Hepatocyte (in vitro differentiated cells): ENCODE results near the gene GDPD2. TPM values are rescaled to one million over a fixed set of nuclear protein-coding genes. Genes with fewer than 3 reads are reported as not detected.
A peak's percentile ranks its signal among the peaks of the same experiment; 100 is the strongest.

Source experiments
- DNase-seq: peaks from one replicate; pipeline ENCODE4 v3.0.0-alpha.2; 2016; ENCODE audit warnings: low spot score
- H2AFZ ChIP-seq: fragments of 200-600 bp; sonication (generic); 2 replicates; pipeline ENCODE4 v1.6.0; 2016; ENCODE audit warnings: antibody characterized with exemption, mild to moderate bottlenecking
- H3K27ac ChIP-seq: fragments of 200-600 bp; sonication (generic); 2 replicates; pipeline ENCODE4 v1.5.1; 2016; ENCODE audit warnings: mild to moderate bottlenecking
- H3K27me3 ChIP-seq: fragments of 200-600 bp; sonication (generic); 2 replicates; pipeline ENCODE4 v1.6.1; 2016
- H3K36me3 ChIP-seq: fragments of 200-600 bp; sonication (generic); replicated peaks from 2 replicates; pipeline ENCODE4 v1.5.1; 2016; ENCODE audit warnings: low read depth; ENCODE audit not compliant: insufficient read depth
- H3K4me1 ChIP-seq: fragments of 200-600 bp; sonication (generic); 2 replicates; pipeline ENCODE4 v1.5.1; 2016; ENCODE audit warnings: mild to moderate bottlenecking, moderate library complexity; ENCODE audit not compliant: insufficient read depth
- H3K4me2 ChIP-seq: fragments of 200-600 bp; sonication (generic); 2 replicates; pipeline ENCODE4 v1.6.0; 2016
- H3K4me3 ChIP-seq: fragments of 200-600 bp; sonication (generic); 2 replicates; pipeline ENCODE4 v1.5.1; 2016; ENCODE audit warnings: mild to moderate bottlenecking
- H3K79me2 ChIP-seq: fragments of 200-600 bp; sonication (generic); 2 replicates; pipeline ENCODE4 v1.6.0; 2017; ENCODE audit warnings: mild to moderate bottlenecking
- H3K9me2 ChIP-seq: fragments of 200-600 bp; sonication (generic); replicated peaks from 2 replicates; pipeline ENCODE4 v1.6.0; 2017; ENCODE audit warnings: mild to moderate bottlenecking; ENCODE audit not compliant: insufficient read depth
- H3K9me3 ChIP-seq: fragments of 200-600 bp; sonication (generic); 2 replicates; pipeline ENCODE4 v1.5.1; 2016; ENCODE audit warnings: low read depth, mild to moderate bottlenecking
- H4K20me1 ChIP-seq: fragments of 200-600 bp; sonication (generic); 2 replicates; pipeline ENCODE4 v1.6.0; 2016; ENCODE audit warnings: mild to moderate bottlenecking; ENCODE audit not compliant: insufficient read depth, poor library complexity, severe bottlenecking
- CTCF ChIP-seq: fragments of 200-600 bp; sonication (generic); IDR thresholded peaks from 2 replicates; pipeline ENCODE4 v1.5.1; 2016; ENCODE audit warnings: antibody characterized with exemption, mild to moderate bottlenecking; ENCODE audit not compliant: poor library complexity
- EZH2 ChIP-seq: fragments of 200-600 bp; sonication (generic); IDR thresholded peaks from 2 replicates; pipeline ENCODE4 v1.6.1; 2016; ENCODE audit warnings: antibody characterized with exemption, mild to moderate bottlenecking, borderline replicate concordance
- EZH2phosphoT487 ChIP-seq: fragments of 200-600 bp; sonication (generic); IDR thresholded peaks from one replicate; pipeline ENCODE4 v1.6.1; 2018; ENCODE audit warnings: antibody characterized with exemption, mild to moderate bottlenecking, low read depth, moderate library complexity; ENCODE audit not compliant: unreplicated experiment, severe bottlenecking
- WGBS: methylation state at CpG from one replicate; pipeline ENCODE4 v1.1.6; 2016; ENCODE audit warnings: low lambda C conversion rate; ENCODE audit errors: missing lambda C conversion rate; 5-methylcytosine and 5-hydroxymethylcytosine counted together
- polyA plus RNA-seq: library from polyadenylated mRNA; unstranded; fragments of >200 nt; fragmentation: Nextera tagmentation; extraction: Ambion mirVana; gene quantifications from 2 replicates; pipeline ENCODE4 v1.2.1, GENCODE V29; 2016
- small RNA-seq: library from RNA; depleted of rRNA; stranded (forward); fragments of <200 nt; gene quantifications from one replicate; pipeline ENCODE3, GENCODE V24; 2014
- total RNA-seq: library from RNA; depleted of rRNA; stranded (reverse); fragments of >200 nt; gene quantifications from 2 replicates; pipeline ENCODE4 v1.2.3, GENCODE V29; 2014

GDPD2 gene
- total and polyA plus RNA-seq, 2 experiments from 2014 or later, result 1.6 to 2.3 TPM

GRCh38 chrX:70481471-70482270 is 58.6 kb downstream of the GDPD2 start:
- peaks cover 25% of the 10 kb centered on the region for H3K4me1 ChIP-seq
- peak overlapping the region; percentile 15 for H3K4me2 ChIP-seq
- H3K36me3 ChIP-seq, result no peaks in the 10 kb centered on the region
- H3K9me3 ChIP-seq, result no peaks in the 10 kb centered on the region
- H2AFZ ChIP-seq, result no peak overlapping the region
- peaks cover 4% of the 10 kb centered on the region for H3K79me2 ChIP-seq
- DNase-seq, result peak; percentile 17
- H4K20me1 ChIP-seq, result peaks cover 5% of the 10 kb centered on the region
- H3K9me2 ChIP-seq, result no peaks in the 10 kb centered on the region
- H3K4me3 ChIP-seq, result no peak overlapping the region
- peak overlapping the region; percentile 58 for H3K27ac ChIP-seq
- 62% methylated on average over 8 of the region's 8 CpGs for WGBS
- no peaks in the 10 kb centered on the region for H3K27me3 ChIP-seq
- no peak for TF ChIP-seq EZH2phosphoT487
- no peak for TF ChIP-seq EZH2
- no peak for TF ChIP-seq CTCF

DNA sequence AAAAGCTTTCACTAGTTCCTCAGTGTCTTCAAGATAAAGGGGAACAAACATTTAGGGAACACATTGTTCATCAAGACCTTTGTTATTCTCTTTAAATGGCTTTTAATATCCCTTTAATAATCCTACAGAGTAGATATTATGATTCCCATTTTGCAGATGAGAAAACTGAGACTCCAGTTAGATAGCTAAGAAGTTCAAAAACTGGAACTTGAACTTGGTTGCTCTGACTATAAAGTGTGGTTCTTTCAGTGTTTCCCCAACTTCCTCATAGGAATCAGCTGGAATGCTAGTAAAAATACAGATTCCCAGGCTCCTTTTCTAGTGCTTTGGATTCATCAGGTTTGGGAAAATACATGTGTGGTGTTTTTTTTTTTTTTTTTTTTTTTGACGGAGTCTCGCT is 59.2 kb downstream of the GDPD2 start:
- H3K4me2 ChIP-seq, result peak overlapping the region; percentile 15
- 60% methylated on average over 1 of the region's 2 CpGs for WGBS
- peak overlapping the region; percentile 58 for H3K27ac ChIP-seq
- TF ChIP-seq CTCF (no peak), EZH2phosphoT487 (no peak), EZH2 (no peak)
- H2AFZ ChIP-seq, result no peak overlapping the region
- H3K79me2 ChIP-seq, result peaks cover 4% of the 10 kb centered on the region
- no peak overlapping the region for H3K4me3 ChIP-seq
- no peaks in the 10 kb centered on the region for H3K9me3 ChIP-seq
- H3K36me3 ChIP-seq, result no peaks in the 10 kb centered on the region
- no peaks in the 10 kb centered on the region for H3K9me2 ChIP-seq
- peaks cover 25% of the 10 kb centered on the region for H3K4me1 ChIP-seq
- H4K20me1 ChIP-seq, result peaks cover 5% of the 10 kb centered on the region
- no peaks in the 10 kb centered on the region for H3K27me3 ChIP-seq
- DNase-seq, result no peak

Small RNA genes within 50 kb of the gene (small RNA-seq; reads per million reads assigned to genes)
- gene RNU4-81P (not detected), gene RNY4P23 (3.6 reads per million, percentile 91 among the genes with 10 or more reads in this experiment)

Other genes starting within 250 kb of the GDPD2 start
- gene DGAT2L6, start 245.8 kb upstream of the GDPD2 start, total RNA-seq, result not detected in 2 replicates
- 0.16 TPM in 1 of 2 replicates, not detected in the other for gene DGAT2L6, start 245.8 kb upstream of the GDPD2 start, polyA plus RNA-seq
- not detected in 2 replicates for gene AWAT1, start 188.7 kb upstream of the GDPD2 start, total RNA-seq
- gene AWAT1, start 188.7 kb upstream of the GDPD2 start, polyA plus RNA-seq, result not detected in 2 replicates
- gene P2RY4, start 163.1 kb upstream of the GDPD2 start, total RNA-seq, result 0.87 and 3.3 TPM in 2 replicates
- gene P2RY4, start 163.1 kb upstream of the GDPD2 start, polyA plus RNA-seq, result 2.0 TPM in 2 replicates
- gene ARR3, start 155.0 kb upstream of the GDPD2 start, total RNA-seq, result not detected in 2 replicates
- not detected in 2 replicates for gene ARR3, start 155.0 kb upstream of the GDPD2 start, polyA plus RNA-seq
- not detected in 2 replicates for gene RAB41, start 141.1 kb upstream of the GDPD2 start, total RNA-seq
- not detected in 2 replicates for gene RAB41, start 141.1 kb upstream of the GDPD2 start, polyA plus RNA-seq
- gene PDZD11, start 133.4 kb upstream of the GDPD2 start, total RNA-seq, result 37.6 and 38.8 TPM in 2 replicates
- 52.5 and 57.6 TPM in 2 replicates for gene PDZD11, start 133.4 kb upstream of the GDPD2 start, polyA plus RNA-seq
- 4.8 and 6.4 TPM in 2 replicates for gene KIF4A, start 133.2 kb upstream of the GDPD2 start, total RNA-seq
- 4.0 and 4.2 TPM in 2 replicates for gene KIF4A, start 133.2 kb upstream of the GDPD2 start, polyA plus RNA-seq
- gene DLG3, start 21.5 kb downstream of the GDPD2 start, total RNA-seq, result 17.7 and 28.5 TPM in 2 replicates
- 9.6 and 13.5 TPM in 2 replicates for gene DLG3, start 21.5 kb downstream of the GDPD2 start, polyA plus RNA-seq